ENCODE results near the gene ARCN1.

GRCh38 chr11:118569670-118570069 is 2.5 kb upstream of the ARCN1 start:
- TF ChIP-seq EZH2 (IDR thresholded peaks at IDR 0.05; ENCODE audit: low read length, missing control alignments) (no peak), CTCF (conservative IDR thresholded peaks at IDR 0.05 in 1 of 2, IDR thresholded peaks at IDR 0.05 in 1 of 2; ENCODE audit: low read depth in 1 of 2, low read length in 2 of 2) (no peak)
